CD4-positive, alpha-beta memory T cell (primary cell): Measurements from ENCODE around the gene GFRA4. TPM values are rescaled to one million over a fixed set of nuclear protein-coding genes. Genes with fewer than 3 reads are reported as not detected.

ENCODE experiments used
- CTCF ChIA-PET: fragments of 350-600 bp; sonication (Branson Sonifier 250); formaldehyde crosslinking; loops from one replicate; lab custom pipeline; 2021; ENCODE audit warnings: inconsistent platforms; ENCODE audit not compliant: partially characterized antibody; lab: Charles Lee
- POLR2A ChIA-PET: fragments of 350-600 bp; sonication (Branson Sonifier 250); formaldehyde crosslinking; loops from one replicate; lab custom pipeline; 2021; ENCODE audit not compliant: partially characterized antibody; lab: Charles Lee
- DNase-seq, 5 donors: peaks; one replicate each; pipeline versions ENCODE4 v3.0.0 to v3.0.0-alpha.2; 2020 to 2022; ENCODE audit warnings: mixed read lengths in 1 of 5
- H3K27ac ChIP-seq: one replicate; pipeline ENCODE4 v1.7.0; 2013; ENCODE audit warnings: low read depth, low read length
- H3K27me3 ChIP-seq: 2 replicates; pipeline ENCODE4 v1.7.0; 2013; ENCODE audit warnings: mild to moderate bottlenecking, low read length, moderate library complexity; ENCODE audit not compliant: insufficient read depth
- H3K36me3 ChIP-seq: 2 replicates; pipeline ENCODE4 v1.7.0; 2013; ENCODE audit warnings: mild to moderate bottlenecking, low read length, moderate library complexity; ENCODE audit not compliant: insufficient read depth
- H3K4me1 ChIP-seq: 2 replicates; pipeline ENCODE4 v1.7.0; 2013; ENCODE audit warnings: mild to moderate bottlenecking, low read length, moderate library complexity; ENCODE audit not compliant: insufficient read depth
- H3K4me3 ChIP-seq, 2 donors: one replicate each; pipeline ENCODE4 v1.7.0; 2013; ENCODE audit warnings: low read length in 2 of 2, mild to moderate bottlenecking in 1 of 2
- H3K9me3 ChIP-seq, 2 donors: one replicate each; pipeline ENCODE4 v1.7.0; 2013; ENCODE audit warnings: low read length in 2 of 2, control low read depth in 1 of 2; ENCODE audit not compliant: control insufficient read depth in 1 of 2
- H3K27ac Mint-ChIP-seq, 7 donors: one replicate each; pipeline ENCODE4 v1.8.0; 2020 to 2021; ENCODE audit warnings: mixed read lengths in 7 of 7, mild to moderate bottlenecking in 6 of 7, inconsistent platforms in 3 of 7, moderate library complexity in 3 of 7
- H3K27me3 Mint-ChIP-seq, 2 donors: one replicate each; pipeline ENCODE4 v1.8.0; 2020 to 2021; ENCODE audit warnings: mixed read lengths in 2 of 2
- H3K36me3 Mint-ChIP-seq, 2 donors: one replicate each; pipeline ENCODE4 v1.8.0; 2020 to 2021; ENCODE audit warnings: mixed read lengths in 2 of 2, inconsistent platforms in 1 of 2, mild to moderate bottlenecking in 1 of 2
- H3K4me1 Mint-ChIP-seq, 4 donors: one replicate each; pipeline ENCODE4 v1.8.0; 2020 to 2021; ENCODE audit warnings: mixed read lengths in 4 of 4, mild to moderate bottlenecking in 1 of 4
- H3K4me3 Mint-ChIP-seq, 8 donors: one replicate each; pipeline ENCODE4 v1.8.0; 2020 to 2021; ENCODE audit warnings: mixed read lengths in 8 of 8, mild to moderate bottlenecking in 7 of 8, moderate library complexity in 6 of 8, inconsistent platforms in 3 of 8
- H3K9me3 Mint-ChIP-seq, 8 donors: one replicate each; pipeline ENCODE4 v1.8.0; 2020 to 2021; ENCODE audit warnings: mixed read lengths in 8 of 8, mild to moderate bottlenecking in 5 of 8, inconsistent platforms in 3 of 8, moderate library complexity in 1 of 8
- intact Hi-C: fragments of 100-400 bp; cut with micrococcal nuclease; formaldehyde crosslinking; loops from one replicate; pipeline ENCODE4 v1.15.1; 2023
- polyA plus RNA-seq, 2 donors: library from polyadenylated mRNA; unstranded; fragments of 300-500 nt; fragmentation: Illumina TruSeq; gene quantifications; one replicate each; pipeline ENCODE4 v1.2.3, GENCODE V29; 2021
- total RNA-seq, 2 experiments: library from RNA; stranded (reverse); gene quantifications; one replicate each; pipeline ENCODE4 v1.2.3, GENCODE V29; 2021

Gene GFRA4
- total and polyA plus RNA-seq, 4 experiments from 2014 or later: not detected

DNA sequence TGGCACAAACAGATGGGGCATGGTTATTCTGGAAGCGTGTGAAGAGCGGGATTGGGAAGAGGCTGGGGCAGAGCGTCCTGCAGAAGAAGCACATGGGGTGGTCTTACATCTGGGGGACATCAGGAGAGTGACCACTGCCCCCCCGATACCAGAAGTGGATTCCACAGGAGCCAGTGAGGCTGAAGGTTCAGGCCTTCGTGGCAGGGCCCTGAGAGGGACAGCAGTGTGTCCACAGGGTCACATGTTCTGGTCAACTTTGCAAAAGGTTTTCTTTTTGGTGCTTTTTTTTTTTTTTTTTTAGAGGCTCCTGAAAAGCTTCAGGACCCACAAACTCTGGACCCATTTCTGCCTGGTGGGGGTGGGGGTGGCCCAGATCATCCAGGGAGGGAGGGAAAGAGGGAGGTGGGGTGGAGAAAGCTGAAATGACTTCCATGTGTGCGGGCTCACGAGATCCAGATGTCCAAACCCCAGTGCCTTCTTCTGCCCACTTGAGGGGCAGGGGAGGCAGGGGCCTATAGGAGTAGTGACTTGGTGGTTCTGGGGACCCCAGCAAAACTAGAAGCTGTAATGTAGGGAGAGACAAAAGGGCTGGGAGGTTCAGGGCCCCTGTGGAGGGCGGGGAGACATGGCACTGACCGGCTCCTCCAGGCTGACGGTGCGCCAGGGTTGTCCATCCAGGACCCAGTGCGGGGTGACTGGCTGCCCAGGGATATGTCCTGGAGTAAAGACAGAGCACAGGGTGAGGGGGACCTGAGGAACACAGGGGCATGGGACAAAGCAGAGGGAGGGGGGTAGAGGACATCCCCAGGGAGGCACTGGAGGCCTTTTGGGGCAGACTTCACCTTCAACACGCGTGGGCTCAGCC lies 15.9 kb upstream of the GFRA4 start:
- Mint-ChIP-seq H3K9me3 (no peaks in the 10 kb centered on the region), H3K36me3 (no peaks in the 10 kb centered on the region), H3K27me3 (peaks cover 42 to 50% of the 10 kb centered on the region in 2 donors), H3K4me1 (peaks cover 3 to 14% (median 8%) of the 10 kb centered on the region in 4 donors), H3K4me3 (no peak overlapping the region), H3K27ac (no peak overlapping the region)
- H3K27me3 ChIP-seq: peaks cover 17% of the 10 kb centered on the region
- no peaks in the 10 kb centered on the region for H3K36me3 ChIP-seq
- H3K27ac ChIP-seq: no peak overlapping the region
- H3K4me1 ChIP-seq: no peaks in the 10 kb centered on the region
- no peak overlapping the region for H3K4me3 ChIP-seq
- ChIA-PET CTCF (interaction anchor here (3.5 kb wide), 1 partner anchor 31 kb away, joined by 13 read pairs; no protein-coding TSS in a partner anchor), POLR2A (no interaction called here)
- intact Hi-C loops: no loop called here
- no peaks in the 10 kb centered on the region for H3K9me3 ChIP-seq
- DNase-seq: no peak

DNA sequence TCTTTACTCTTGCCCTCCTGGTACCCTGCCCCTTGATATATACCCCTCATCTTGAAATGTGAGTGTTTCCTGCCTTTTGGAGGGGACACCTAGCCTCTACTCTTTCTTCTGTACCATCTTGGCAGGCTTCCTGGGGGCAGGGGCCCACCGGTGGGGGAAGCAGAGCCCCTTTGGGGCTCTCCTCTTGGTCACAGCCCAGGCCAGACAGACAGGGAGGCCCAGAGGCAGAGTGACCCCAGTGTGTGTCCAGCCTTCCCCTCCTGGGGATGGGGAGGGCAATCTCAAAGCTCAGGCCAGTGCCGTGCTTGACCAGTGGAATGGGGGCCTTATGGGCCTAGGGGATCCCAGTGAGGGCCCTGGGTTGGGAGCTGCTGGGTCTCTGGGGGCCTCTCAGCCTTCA lies 15.0 kb upstream of the GFRA4 start:
- H3K36me3 Mint-ChIP-seq: no peaks in the 10 kb centered on the region
- H3K27me3 Mint-ChIP-seq: peaks cover 38 to 46% of the 10 kb centered on the region in 2 donors
- Histone ChIP-seq H3K4me1 (no peaks in the 10 kb centered on the region), H3K27ac (no peak overlapping the region), H3K4me3 (no peak overlapping the region), H3K27me3 (peaks cover 18% of the 10 kb centered on the region), H3K9me3 (no peaks in the 10 kb centered on the region), H3K36me3 (no peaks in the 10 kb centered on the region)
- H3K27ac Mint-ChIP-seq: no peak overlapping the region
- intact Hi-C loops: no loop called here
- H3K4me1 Mint-ChIP-seq: peaks cover 3 to 14% (median 8%) of the 10 kb centered on the region in 4 donors
- CTCF ChIA-PET: interaction anchor here (0.8 to 3.5 kb wide), 2 partner anchors 32 to 176 kb away, joined by 3 to 13 read pairs; no protein-coding TSS in a partner anchor
- H3K4me3 Mint-ChIP-seq: no peak overlapping the region
- DNase-seq: no peak
- POLR2A ChIA-PET: no interaction called here
- H3K9me3 Mint-ChIP-seq: no peaks in the 10 kb centered on the region

DNA sequence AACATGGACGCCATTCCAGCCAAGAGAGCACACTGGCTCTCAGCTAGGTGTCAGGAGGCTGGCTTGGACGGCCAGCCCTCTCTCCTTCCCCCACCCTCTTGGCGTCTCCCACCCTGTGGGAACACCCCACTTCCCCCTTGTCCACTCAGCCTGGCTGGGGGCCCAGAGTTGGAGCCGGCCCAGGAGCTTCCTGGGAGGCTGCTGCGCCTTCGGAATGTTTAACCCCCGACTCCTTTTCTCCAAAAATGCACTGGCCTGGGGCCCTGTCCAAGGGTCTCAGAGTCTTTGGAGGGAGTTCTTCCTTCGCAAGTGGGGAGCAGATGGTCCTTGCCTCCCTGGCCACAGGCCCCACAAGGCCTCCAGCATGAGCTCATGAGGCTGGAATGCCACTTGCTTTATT lies 14.5 kb upstream of the GFRA4 start:
- H3K27me3 Mint-ChIP-seq: peaks cover 39 to 48% of the 10 kb centered on the region in 2 donors
- no peak for DNase-seq
- peaks cover 22% of the 10 kb centered on the region for H3K27me3 ChIP-seq
- no peak overlapping the region for H3K27ac Mint-ChIP-seq
- peaks cover 3% of the 10 kb centered on the region for H3K4me1 ChIP-seq
- H3K36me3 Mint-ChIP-seq: no peaks in the 10 kb centered on the region
- no peak overlapping the region for H3K4me3 Mint-ChIP-seq
- ChIA-PET CTCF (interaction anchor here (0.8 to 3.5 kb wide), 6 partner anchors 15 to 415 kb away, joined by 3 to 13 read pairs (median 6); no protein-coding TSS in a partner anchor), POLR2A (no interaction called here)
- no peaks in the 10 kb centered on the region for H3K9me3 ChIP-seq
- no peak overlapping the region for H3K4me3 ChIP-seq
- no peak overlapping the region for H3K27ac ChIP-seq
- H3K9me3 Mint-ChIP-seq: no peaks in the 10 kb centered on the region
- intact Hi-C loops: loop anchor here (2.0 kb wide), 1 partner anchor 415 kb away; no protein-coding TSS in a partner anchor
- no peaks in the 10 kb centered on the region for H3K36me3 ChIP-seq
- H3K4me1 Mint-ChIP-seq: peaks cover 3 to 14% (median 8%) of the 10 kb centered on the region in 4 donors

DNA sequence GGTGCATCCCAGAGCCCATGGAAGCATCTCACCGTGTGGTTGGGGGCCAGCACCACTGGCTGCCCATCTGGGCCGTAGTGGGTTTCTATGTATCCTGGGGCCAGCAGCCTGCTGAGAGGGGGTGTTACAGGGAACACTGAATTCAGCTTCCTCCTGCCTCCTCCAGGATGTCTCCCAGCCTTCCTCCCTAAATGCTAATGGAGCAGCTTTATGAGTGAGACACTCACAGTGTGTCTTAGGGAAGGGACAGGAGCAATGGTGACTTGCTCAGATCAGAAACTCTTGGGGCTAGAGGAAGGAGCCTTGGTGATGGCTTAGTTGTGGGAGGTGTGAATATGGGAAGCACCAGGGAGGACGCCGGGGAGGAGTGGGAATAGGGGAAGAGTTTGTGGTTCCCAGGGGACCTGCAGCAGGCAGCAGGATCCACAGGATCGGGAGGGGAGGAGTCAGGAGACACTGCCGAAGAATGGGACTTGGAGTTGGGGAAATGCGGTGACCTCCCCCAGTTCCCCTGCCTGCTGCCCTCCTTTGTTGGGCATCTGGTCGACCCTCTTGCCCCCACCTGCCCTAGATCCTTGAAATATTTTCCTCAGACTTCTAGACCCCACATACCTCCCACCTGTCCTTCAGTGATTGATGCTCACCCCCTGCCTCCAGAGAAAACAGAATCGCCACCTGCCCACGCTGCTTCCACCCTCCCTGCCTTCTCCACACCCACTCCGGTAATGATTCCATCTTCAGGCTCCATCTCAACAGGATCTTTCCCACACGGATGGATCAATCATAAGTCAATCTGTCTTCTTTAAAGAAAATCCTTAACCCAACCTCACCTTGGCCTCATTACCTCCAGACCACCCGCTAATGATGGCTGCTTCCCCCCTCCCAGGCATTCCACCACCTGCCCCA lies 12.0 kb upstream of the GFRA4 start:
- Mint-ChIP-seq H3K9me3 (no peaks in the 10 kb centered on the region), H3K27me3 (peaks cover 36 to 39% of the 10 kb centered on the region in 2 donors), H3K27ac (no peak overlapping the region), H3K4me3 (no peak overlapping the region), H3K4me1 (peaks cover 5 to 13% (median 9%) of the 10 kb centered on the region in 4 donors), H3K36me3 (no peaks in the 10 kb centered on the region)
- peaks cover 18% of the 10 kb centered on the region for H3K27me3 ChIP-seq
- H3K36me3 ChIP-seq: no peaks in the 10 kb centered on the region
- ChIA-PET POLR2A (no interaction called here), CTCF (interaction anchor here (0.9 to 1.6 kb wide), 4 partner anchors 9 to 51 kb away, joined by 3 to 5 read pairs (median 3); no protein-coding TSS in a partner anchor)
- no peak overlapping the region for H3K4me3 ChIP-seq
- DNase-seq: no peak
- peaks cover 3% of the 10 kb centered on the region for H3K4me1 ChIP-seq
- no peak overlapping the region for H3K27ac ChIP-seq
- intact Hi-C loops: no loop called here
- no peaks in the 10 kb centered on the region for H3K9me3 ChIP-seq

DNA sequence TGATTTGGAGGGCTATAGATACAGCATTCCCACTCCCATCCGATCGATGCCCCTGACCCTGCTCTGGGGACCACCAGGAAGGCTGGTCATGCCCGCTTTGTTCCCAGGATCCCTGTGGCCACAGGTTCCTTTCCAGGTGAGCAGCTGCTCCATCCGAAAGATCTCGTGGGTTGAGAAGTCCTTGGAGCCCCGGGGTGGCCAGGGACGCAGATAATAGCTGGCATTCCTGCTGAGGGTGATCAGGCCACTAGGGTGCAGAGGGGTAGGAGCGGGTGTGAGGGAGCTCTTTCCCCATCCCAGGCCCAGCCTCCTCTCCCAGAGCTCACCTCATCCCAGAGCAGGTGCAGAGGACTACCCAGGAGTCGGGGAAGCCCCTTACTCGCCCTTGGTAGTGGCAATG lies 11.2 kb upstream of the GFRA4 start:
- ChIA-PET POLR2A (no interaction called here), CTCF (interaction anchor here (0.9 to 1.5 kb wide), 3 partner anchors 9 to 50 kb away, joined by 3 read pairs; no protein-coding TSS in a partner anchor)
- no peak overlapping the region for H3K4me3 Mint-ChIP-seq
- H3K9me3 Mint-ChIP-seq: no peaks in the 10 kb centered on the region
- Histone ChIP-seq H3K9me3 (no peaks in the 10 kb centered on the region), H3K36me3 (no peaks in the 10 kb centered on the region), H3K27ac (no peak overlapping the region), H3K4me1 (peaks cover 3% of the 10 kb centered on the region), H3K27me3 (peaks cover 18% of the 10 kb centered on the region), H3K4me3 (no peak overlapping the region)
- peaks cover 5 to 19% (median 9%) of the 10 kb centered on the region in 4 donors for H3K4me1 Mint-ChIP-seq
- H3K27me3 Mint-ChIP-seq: peaks cover 34 to 41% of the 10 kb centered on the region in 2 donors
- intact Hi-C loops: no loop called here
- DNase-seq: no peak
- no peaks in the 10 kb centered on the region for H3K36me3 Mint-ChIP-seq
- no peak overlapping the region for H3K27ac Mint-ChIP-seq

DNA sequence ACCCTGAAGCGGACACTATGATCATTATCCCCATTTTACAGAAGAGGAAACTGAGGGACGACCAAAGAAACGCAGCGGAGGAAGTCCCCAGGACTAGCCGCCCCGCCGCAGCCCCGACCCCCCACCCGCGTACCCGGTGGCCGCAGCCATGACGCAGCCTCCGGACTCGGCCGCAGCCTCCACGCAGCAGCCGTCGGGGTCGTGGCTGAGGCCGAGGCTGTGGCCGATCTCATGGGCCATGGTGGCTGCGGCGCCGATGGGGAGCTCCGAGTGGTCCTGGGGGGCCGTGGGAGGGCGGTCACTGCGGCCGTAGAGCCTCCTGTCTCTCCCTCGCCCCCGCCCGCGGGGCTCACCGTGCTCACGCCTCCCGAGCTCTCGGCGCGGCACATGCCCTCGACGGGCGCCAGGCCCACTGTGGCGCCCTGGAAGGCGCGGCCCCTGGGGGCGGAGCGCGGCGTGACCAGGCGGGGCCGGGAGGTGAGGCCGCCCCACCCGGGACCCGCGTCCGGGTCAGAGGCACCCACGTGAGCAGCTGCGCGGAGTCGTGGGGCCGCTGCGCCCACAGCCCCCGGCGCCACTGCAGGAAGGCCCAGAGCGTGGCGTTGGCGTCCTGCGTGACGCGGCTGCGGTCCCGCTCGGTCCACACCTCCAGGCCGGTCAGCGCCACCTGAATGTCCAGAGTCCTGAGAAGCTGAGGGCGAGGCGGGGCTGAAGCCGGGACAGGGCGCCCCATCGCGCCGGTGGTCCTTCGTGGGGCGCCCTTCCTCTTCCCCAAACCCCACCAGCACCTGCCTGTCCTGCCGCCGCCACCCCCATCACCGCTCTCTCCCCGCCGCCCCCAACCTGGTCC lies 10.2 kb upstream of the GFRA4 start:
- Mint-ChIP-seq H3K9me3 (no peaks in the 10 kb centered on the region), H3K4me1 (peaks cover 5 to 19% (median 9%) of the 10 kb centered on the region in 4 donors), H3K36me3 (no peaks in the 10 kb centered on the region), H3K27ac (no peak overlapping the region), H3K4me3 (peak overlapping the region in 2 of 8 donors; percentile 52 to 58), H3K27me3 (peaks cover 30 to 35% of the 10 kb centered on the region in 2 donors)
- ChIA-PET POLR2A (no interaction called here), CTCF (no interaction called here)
- intact Hi-C loops: no loop called here
- Histone ChIP-seq H3K27me3 (peaks cover 18% of the 10 kb centered on the region), H3K36me3 (no peaks in the 10 kb centered on the region), H3K9me3 (no peaks in the 10 kb centered on the region), H3K27ac (no peak overlapping the region), H3K4me3 (no peak overlapping the region), H3K4me1 (peaks cover 3% of the 10 kb centered on the region)
- no peak for DNase-seq
